ENCODE measurements around the gene EN1. TPM values are rescaled to one million over a fixed set of nuclear protein-coding genes. Genes with fewer than 3 reads are reported as not detected.
A peak's percentile ranks its signal among the peaks of the same experiment; 100 is the strongest.

EN1 gene
- total RNA-seq, 1 donor from 2014 or later = 17.9 TPM

GRCh38 chr2:118851650-118852049 is 4.2 kb upstream of the EN1 start:
- H3K4me3 Mint-ChIP-seq = peak overlapping the region; percentile 44
- no peak for DNase-seq (ENCODE audit: low spot score in 2 of 2, unreplicated experiment in 2 of 2)

GRCh38 chr2:118850901-118851415 is 3.5 kb upstream of the EN1 start:
- Mint-ChIP-seq H3K4me3 (no peak overlapping the region), H3K27ac (no peak overlapping the region), H3K4me1 (peaks cover 60% of the 10 kb centered on the region), H3K27me3 (ENCODE audit: low read depth) (peaks cover 88% of the 10 kb centered on the region), H3K36me3 (no peaks in the 10 kb centered on the region), H3K9me3 (no peaks in the 10 kb centered on the region)
- TF ChIP-seq CTCF (IDR thresholded peaks at IDR 0.05; ENCODE audit: unreplicated experiment) = no peak
- DNase-seq (ENCODE audit: low spot score in 2 of 2, unreplicated experiment in 2 of 2) = no peak

More at GRCh38 chr2:118851650-118852049, 4.2 kb upstream of the EN1 start:
- Mint-ChIP-seq H3K27me3 (ENCODE audit: low read depth) (peaks cover 92% of the 10 kb centered on the region), H3K36me3 (no peaks in the 10 kb centered on the region), H3K4me1 (peaks cover 59% of the 10 kb centered on the region), H3K27ac (no peak overlapping the region), H3K9me3 (no peaks in the 10 kb centered on the region)
- TF ChIP-seq CTCF (IDR thresholded peaks at IDR 0.05; ENCODE audit: unreplicated experiment) = no peak

GRCh38 chr2:118850168-118850900 is 2.9 kb upstream of the EN1 start:
- H3K36me3 Mint-ChIP-seq = no peaks in the 10 kb centered on the region
- H3K9me3 Mint-ChIP-seq = no peaks in the 10 kb centered on the region
- H3K4me3 Mint-ChIP-seq = peak overlapping the region; percentile 53
- H3K27me3 Mint-ChIP-seq (ENCODE audit: low read depth) = peaks cover 88% of the 10 kb centered on the region
- peaks cover 67% of the 10 kb centered on the region for H3K4me1 Mint-ChIP-seq
- no peak overlapping the region for H3K27ac Mint-ChIP-seq
- no peak for TF ChIP-seq CTCF (IDR thresholded peaks at IDR 0.05; ENCODE audit: unreplicated experiment)
- DNase-seq (ENCODE audit: low spot score in 2 of 2, unreplicated experiment in 2 of 2) = no peak

- H3K4me3 Mint-ChIP-seq = peak overlapping the region; percentile 68
- peak overlapping the region; percentile 66 for H3K27ac Mint-ChIP-seq
- no peak for TF ChIP-seq CTCF (IDR thresholded peaks at IDR 0.05; ENCODE audit: unreplicated experiment)
- H3K36me3 Mint-ChIP-seq = no peaks in the 10 kb centered on the region
- peaks cover 73% of the 10 kb centered on the region for H3K4me1 Mint-ChIP-seq
- no peaks in the 10 kb centered on the region for H3K9me3 Mint-ChIP-seq
- DNase-seq (ENCODE audit: low spot score in 2 of 2, unreplicated experiment in 2 of 2) = peak in 1 of 2 experiments; percentile 44
- peaks cover 88% of the 10 kb centered on the region for H3K27me3 Mint-ChIP-seq (ENCODE audit: low read depth)
Observed at GRCh38 chr2:118849226-118850167, 2.0 kb upstream of the EN1 start.

GRCh38 chr2:118848381-118849225 is 1.2 kb upstream of the EN1 start:
- H3K36me3 Mint-ChIP-seq = no peaks in the 10 kb centered on the region
- peaks cover 87% of the 10 kb centered on the region for H3K27me3 Mint-ChIP-seq (ENCODE audit: low read depth)
- TF ChIP-seq CTCF (IDR thresholded peaks at IDR 0.05; ENCODE audit: unreplicated experiment) = no peak
- peak overlapping the region; percentile 90 for H3K27ac Mint-ChIP-seq
- peak overlapping the region; percentile 68 for H3K4me3 Mint-ChIP-seq
- DNase-seq (ENCODE audit: low spot score in 2 of 2, unreplicated experiment in 2 of 2) = peak in 1 of 2 experiments; percentile 42
- no peaks in the 10 kb centered on the region for H3K9me3 Mint-ChIP-seq
- H3K4me1 Mint-ChIP-seq = peaks cover 72% of the 10 kb centered on the region

All from mesothelial cell of epicardium (in vitro differentiated cells).